D721Med (cell line): ENCODE results near the gene RNASEH2A.
A peak's percentile ranks its signal among the peaks of the same experiment; 100 is the strongest.

Experiments
- DNase-seq: peaks from one replicate; pipeline ENCODE4 v3.0.0; 2011; ENCODE audit warnings: low spot score; ENCODE audit not compliant: insufficient read length
- FAIRE-seq: peaks from 2 replicates; lab custom pipeline; 2011; peaks lifted over from hg19 to GRCh38; lab: Jason Lieb, UNC
- CTCF ChIP-seq: IDR thresholded peaks from 2 replicates; pipeline ENCODE4 v1.5.1; 2012; ENCODE audit warnings: mild to moderate bottlenecking, control low read depth; ENCODE audit not compliant: insufficient read depth; ENCODE audit errors: missing control alignments

The RNASEH2A gene

GRCh38 chr19:12834976-12835757 is 28.8 kb downstream of the RNASEH2A start:
- no peak for TF ChIP-seq CTCF
- no peak for FAIRE-seq
- DNase-seq: peak; percentile 70

GRCh38 chr19:12836529-12836863 is 30.1 kb downstream of the RNASEH2A start:
- no peak for FAIRE-seq
- no peak for DNase-seq
- TF ChIP-seq CTCF: no peak

GRCh38 chr19:12837225-12837624 is 30.8 kb downstream of the RNASEH2A start:
- no peak for TF ChIP-seq CTCF
- DNase-seq: no peak
- no peak for FAIRE-seq

GRCh38 chr19:12838182-12838885 is 31.9 kb downstream of the RNASEH2A start, which contains the start of gene MAST1:
MAST1 (plus strand) TSS chr19:12838515; CDS start chr19:12838573, 58 bp downstream.
- FAIRE-seq: no peak
- peak; percentile 47 for TF ChIP-seq CTCF
- peak; percentile 69 for DNase-seq

- no peak for TF ChIP-seq CTCF
- FAIRE-seq: no peak
These were observed 32.7 kb downstream of the RNASEH2A start for GRCh38 chr19:12838886-12839756.

GRCh38 chr19:12840091-12841079 is 34.0 kb downstream of the RNASEH2A start:
- DNase-seq (no peak), FAIRE-seq (no peak)
- TF ChIP-seq CTCF: no peak

More at GRCh38 chr19:12838886-12839756, 32.7 kb downstream of the RNASEH2A start:
- DNase-seq: no peak
